Neural progenitor cell (in vitro differentiated cells): ENCODE measurements around the gene BIRC3. TPM values are rescaled to one million over a fixed set of nuclear protein-coding genes. Genes with fewer than 3 reads are reported as not detected.
A peak's percentile ranks its signal among the peaks of the same experiment; 100 is the strongest.

Source experiments
- DNase-seq: peaks from one replicate; pipeline ENCODE4 v3.0.0-alpha.2; 2016; ENCODE audit warnings: low spot score
- H2AFZ ChIP-seq: fragments of 200-600 bp; sonication (generic); replicated peaks from 2 replicates; pipeline ENCODE4 v1.6.1; 2016; ENCODE audit warnings: antibody characterized with exemption
- H3F3A ChIP-seq: fragments of 200-600 bp; sonication (generic); 2 replicates; pipeline ENCODE4 v1.6.1; 2016; ENCODE audit warnings: antibody characterized with exemption, low read depth
- H3K27ac ChIP-seq: fragments of 200-600 bp; sonication (generic); 2 replicates; pipeline ENCODE4 v1.5.1; 2016; ENCODE audit warnings: mild to moderate bottlenecking
- H3K27me3 ChIP-seq: fragments of 200-600 bp; sonication (generic); 2 replicates; pipeline ENCODE4 v1.6.1; 2016; ENCODE audit warnings: mild to moderate bottlenecking, moderate library complexity
- H3K36me3 ChIP-seq: fragments of 200-600 bp; sonication (generic); 2 replicates; pipeline ENCODE4 v1.5.1; 2016
- H3K4me1 ChIP-seq: fragments of 200-600 bp; sonication (generic); 2 replicates; pipeline ENCODE4 v1.6.1; 2016; ENCODE audit warnings: mixed run types
- H3K4me2 ChIP-seq: fragments of 200-600 bp; sonication (generic); 2 replicates; pipeline ENCODE4 v1.6.1; 2016
- H3K4me3 ChIP-seq: fragments of 200-600 bp; sonication (generic); 2 replicates; pipeline ENCODE4 v1.5.1; 2016
- H3K79me2 ChIP-seq: fragments of 200-600 bp; sonication (generic); 2 replicates; pipeline ENCODE4 v1.6.1; 2016; ENCODE audit warnings: low read depth
- H3K9ac ChIP-seq: fragments of 200-600 bp; sonication (generic); 2 replicates; pipeline ENCODE4 v1.6.1; 2016
- H3K9me3 ChIP-seq: fragments of 200-600 bp; sonication (generic); 2 replicates; pipeline ENCODE4 v1.5.1; 2016; ENCODE audit warnings: low read depth
- H4K20me1 ChIP-seq: fragments of 200-600 bp; sonication (generic); 2 replicates; pipeline ENCODE4 v1.6.1; 2016; ENCODE audit warnings: low read depth
- H3K27ac Mint-ChIP-seq: 3 replicates; pipeline ENCODE4 v1.8.0; 2021; ENCODE audit warnings: mixed read lengths
- H3K27me3 Mint-ChIP-seq: 2 replicates; pipeline ENCODE4 v1.8.0; 2022; ENCODE audit warnings: low read depth, mild to moderate bottlenecking, inconsistent platforms, moderate library complexity, mixed read lengths; ENCODE audit not compliant: insufficient read depth
- H3K36me3 Mint-ChIP-seq: 3 replicates; pipeline ENCODE4 v1.8.0; 2021; ENCODE audit warnings: mixed read lengths
- H3K4me1 Mint-ChIP-seq: 3 replicates; pipeline ENCODE4 v1.8.0; 2021; ENCODE audit warnings: mixed read lengths
- H3K4me3 Mint-ChIP-seq: 3 replicates; pipeline ENCODE4 v1.8.0; 2021; ENCODE audit warnings: mild to moderate bottlenecking, moderate library complexity, mixed read lengths
- H3K9me3 Mint-ChIP-seq: 3 replicates; pipeline ENCODE4 v1.8.0; 2020; ENCODE audit warnings: mixed read lengths
- CTCF ChIP-seq: fragments of 200-600 bp; sonication (generic); IDR thresholded peaks from 2 replicates; pipeline ENCODE4 v1.5.1; 2017; ENCODE audit warnings: antibody characterized with exemption, mild to moderate bottlenecking
- EZH2 ChIP-seq: fragments of 200-600 bp; sonication (generic); IDR thresholded peaks from 2 replicates; pipeline ENCODE4 v1.6.1; 2017; ENCODE audit warnings: antibody characterized with exemption, mild to moderate bottlenecking, moderate library complexity
- EZH2phosphoT487 ChIP-seq: fragments of 200-600 bp; sonication (generic); IDR thresholded peaks from 2 replicates; pipeline ENCODE4 v1.6.1; 2017; ENCODE audit warnings: antibody characterized with exemption
- total RNA-seq: library from RNA; depleted of rRNA; stranded (reverse); fragments of >200 nt; gene quantifications from 2 replicates; pipeline ENCODE4 v1.2.3, GENCODE V29; 2015; ENCODE audit warnings: low replicate concordance

Gene BIRC3
- total RNA-seq, 1 donor from 2014 or later: not detected

DNA sequence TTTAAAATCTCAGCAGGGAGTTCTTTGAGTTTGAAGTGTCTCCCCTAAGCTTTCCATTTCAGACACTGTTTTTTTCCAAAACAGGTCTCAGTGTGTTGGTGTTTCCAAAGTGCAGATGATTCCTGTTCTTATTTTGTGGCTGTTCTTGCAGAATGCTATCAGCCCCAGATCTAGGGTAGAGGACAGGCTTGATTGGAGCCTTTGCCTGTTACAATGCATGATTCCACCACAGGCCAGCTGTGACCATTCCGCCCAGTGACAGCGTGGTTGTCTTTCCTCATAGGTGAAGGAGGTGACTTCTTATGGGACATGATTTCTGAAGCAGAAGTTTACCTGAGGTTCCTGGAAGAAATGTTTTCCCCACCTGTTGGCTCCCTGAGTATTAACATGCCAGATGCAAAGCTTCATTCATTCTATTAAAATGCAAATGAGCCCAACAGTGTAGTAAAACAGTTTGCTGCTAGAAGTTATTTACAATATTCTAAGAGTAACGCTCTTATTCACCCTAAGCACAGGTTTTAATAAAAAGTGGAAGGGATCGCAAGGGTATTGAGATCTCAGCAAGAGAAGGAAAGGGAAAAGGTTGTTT, 36.9 kb upstream of the BIRC3 start:
- peak overlapping the region; percentile 37 for H3K4me2 ChIP-seq
- H2AFZ ChIP-seq: peak overlapping the region; percentile 32
- H3K36me3 ChIP-seq: no peaks in the 10 kb centered on the region
- no peak overlapping the region for H3K27ac Mint-ChIP-seq
- H3K9me3 Mint-ChIP-seq: no peaks in the 10 kb centered on the region
- H3K27me3 ChIP-seq: no peaks in the 10 kb centered on the region
- H3K9me3 ChIP-seq: no peaks in the 10 kb centered on the region
- H3K36me3 Mint-ChIP-seq: no peaks in the 10 kb centered on the region
- no peak for TF ChIP-seq EZH2
- TF ChIP-seq CTCF: no peak
- no peak for TF ChIP-seq EZH2phosphoT487
- H3K79me2 ChIP-seq: no peaks in the 10 kb centered on the region
- H4K20me1 ChIP-seq: no peaks in the 10 kb centered on the region
- peaks cover 19% of the 10 kb centered on the region for H3K4me1 ChIP-seq
- no peaks in the 10 kb centered on the region for H3F3A ChIP-seq
- H3K4me3 ChIP-seq: no peak overlapping the region
- H3K4me1 Mint-ChIP-seq: peaks cover 21% of the 10 kb centered on the region
- peaks cover 10% of the 10 kb centered on the region for H3K27me3 Mint-ChIP-seq
- H3K27ac ChIP-seq: no peak overlapping the region
- H3K9ac ChIP-seq: no peak overlapping the region
- no peak overlapping the region for H3K4me3 Mint-ChIP-seq
- DNase-seq: peak; percentile 11

GRCh38 chr11:102283116-102283485, 34.2 kb upstream of the BIRC3 start:
- no peaks in the 10 kb centered on the region for H3K27me3 ChIP-seq
- H3K27me3 Mint-ChIP-seq: peaks cover 7% of the 10 kb centered on the region
- no peak overlapping the region for H3K9ac ChIP-seq
- no peak for TF ChIP-seq EZH2
- no peak for TF ChIP-seq EZH2phosphoT487
- TF ChIP-seq CTCF: no peak
- H3K9me3 ChIP-seq: no peaks in the 10 kb centered on the region
- H3K4me1 ChIP-seq: peaks cover 19% of the 10 kb centered on the region
- no peaks in the 10 kb centered on the region for H3F3A ChIP-seq
- H3K4me3 Mint-ChIP-seq: no peak overlapping the region
- no peaks in the 10 kb centered on the region for H3K9me3 Mint-ChIP-seq
- no peak overlapping the region for H3K4me2 ChIP-seq
- no peak overlapping the region for H3K27ac Mint-ChIP-seq
- no peak overlapping the region for H3K4me3 ChIP-seq
- H3K36me3 Mint-ChIP-seq: no peaks in the 10 kb centered on the region
- no peaks in the 10 kb centered on the region for H3K36me3 ChIP-seq
- H3K4me1 Mint-ChIP-seq: peaks cover 16% of the 10 kb centered on the region
- no peak overlapping the region for H2AFZ ChIP-seq
- DNase-seq: no peak
- H4K20me1 ChIP-seq: no peaks in the 10 kb centered on the region
- no peak overlapping the region for H3K27ac ChIP-seq
- H3K79me2 ChIP-seq: no peaks in the 10 kb centered on the region

DNA sequence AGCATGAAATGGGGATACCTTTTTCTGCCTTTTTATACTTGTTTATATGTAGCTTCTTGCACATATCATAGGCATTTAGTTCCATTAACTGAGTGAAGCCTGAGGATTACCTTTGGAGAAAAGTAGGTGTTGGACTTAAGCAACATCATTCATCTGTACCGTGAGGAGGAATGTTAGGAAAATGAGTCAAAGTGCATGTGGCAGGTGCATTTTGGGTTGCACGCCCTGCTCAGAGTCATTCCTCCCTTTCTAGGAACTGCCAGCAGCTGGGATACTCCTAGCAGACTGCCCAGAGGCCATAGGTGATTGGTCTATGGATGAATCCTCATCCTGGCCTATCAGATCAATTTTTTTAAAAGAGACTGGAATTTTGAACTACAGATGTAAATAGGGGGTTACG, 33.3 kb upstream of the BIRC3 start:
- H3K4me2 ChIP-seq: no peak overlapping the region
- Mint-ChIP-seq H3K27ac (no peak overlapping the region), H3K4me3 (no peak overlapping the region), H3K36me3 (no peaks in the 10 kb centered on the region), H3K4me1 (peaks cover 20% of the 10 kb centered on the region), H3K27me3 (peaks cover 7% of the 10 kb centered on the region), H3K9me3 (no peaks in the 10 kb centered on the region)
- no peak overlapping the region for H3K27ac ChIP-seq
- H3F3A ChIP-seq: no peaks in the 10 kb centered on the region
- H3K27me3 ChIP-seq: no peaks in the 10 kb centered on the region
- H3K9me3 ChIP-seq: no peaks in the 10 kb centered on the region
- H4K20me1 ChIP-seq: no peaks in the 10 kb centered on the region
- H3K79me2 ChIP-seq: no peaks in the 10 kb centered on the region
- no peak overlapping the region for H3K4me3 ChIP-seq
- H3K36me3 ChIP-seq: no peaks in the 10 kb centered on the region
- TF ChIP-seq EZH2phosphoT487: no peak
- no peak for TF ChIP-seq CTCF
- TF ChIP-seq EZH2: no peak
- no peak overlapping the region for H2AFZ ChIP-seq
- peaks cover 19% of the 10 kb centered on the region for H3K4me1 ChIP-seq
- no peak overlapping the region for H3K9ac ChIP-seq
- no peak for DNase-seq
